Epidermal melanocyte (primary cell): ENCODE data around the gene CELF6.
"Not testable (repeated sequence)": the region's sequence is repeated elsewhere in the genome, so short reads cannot be mapped to it uniquely, and the experiment has no call there.

ENCODE experiments used
- DNase-seq: peaks from one replicate; pipeline ENCODE4 v3.0.0; 2011; ENCODE audit warnings: low spot score; ENCODE audit not compliant: insufficient read length

CELF6 gene

GRCh38 chr15:72318408-72318942, 1.5 kb downstream of the CELF6 start:
- no peak for DNase-seq

GRCh38 chr15:72315706-72316370, 4.1 kb downstream of the CELF6 start:
- no peak for DNase-seq

GRCh38 chr15:72313881-72314280, 6.1 kb downstream of the CELF6 start:
- no peak for DNase-seq

GRCh38 chr15:72313448-72313840, 6.5 kb downstream of the CELF6 start:
- no peak for DNase-seq

- DNase-seq, result peak; percentile 87
Measured at GRCh38 chr15:72312605-72313447, 7.1 kb downstream of the CELF6 start.

GRCh38 chr15:72307026-72307425, 12.9 kb downstream of the CELF6 start:
- DNase-seq, result no peak

- no peak for DNase-seq
Measured at GRCh38 chr15:72306211-72306785, 13.7 kb downstream of the CELF6 start.

GRCh38 chr15:72304596-72304995, 15.4 kb downstream of the CELF6 start:
- no peak for DNase-seq

- DNase-seq, result no peak
Measured at GRCh38 chr15:72302955-72303354, 17.0 kb downstream of the CELF6 start.

- no peak for DNase-seq
Measured at GRCh38 chr15:72289597-72290325, 30.2 kb downstream of the CELF6 start.

GRCh38 chr15:72288796-72289596, 31.0 kb downstream of the CELF6 start:
- DNase-seq, result no peak

GRCh38 chr15:72285927-72286516, 33.9 kb downstream of the CELF6 start:
- peak; percentile 58 for DNase-seq

GRCh38 chr15:72285402-72285801, 34.6 kb downstream of the CELF6 start:
- DNase-seq, result no peak

GRCh38 chr15:72284781-72285180, 35.2 kb downstream of the CELF6 start:
- no peak for DNase-seq

GRCh38 chr15:72281713-72282112, 38.2 kb downstream of the CELF6 start:
- DNase-seq, result no peak

GRCh38 chr15:72280751-72281150, 39.2 kb downstream of the CELF6 start:
- DNase-seq, result no peak

- DNase-seq, result no peak
Measured at GRCh38 chr15:72278737-72279136, 41.2 kb downstream of the CELF6 start.

- no peak for DNase-seq
Measured at GRCh38 chr15:72276326-72276700, 43.6 kb downstream of the CELF6 start.

- DNase-seq, result not testable (repeated sequence)
Measured at GRCh38 chr15:72275635-72276325, 44.2 kb downstream of the CELF6 start.

- DNase-seq, result no peak
Measured at GRCh38 chr15:72272997-72273352, 47.0 kb downstream of the CELF6 start.
